NCI-H345 (cell line): ENCODE data around the gene POR.

ENCODE experiments used
- DNase-seq: peaks from one replicate; lab custom pipeline; 2025; lab: John Stamatoyannopoulos, UW

Gene POR

DNA sequence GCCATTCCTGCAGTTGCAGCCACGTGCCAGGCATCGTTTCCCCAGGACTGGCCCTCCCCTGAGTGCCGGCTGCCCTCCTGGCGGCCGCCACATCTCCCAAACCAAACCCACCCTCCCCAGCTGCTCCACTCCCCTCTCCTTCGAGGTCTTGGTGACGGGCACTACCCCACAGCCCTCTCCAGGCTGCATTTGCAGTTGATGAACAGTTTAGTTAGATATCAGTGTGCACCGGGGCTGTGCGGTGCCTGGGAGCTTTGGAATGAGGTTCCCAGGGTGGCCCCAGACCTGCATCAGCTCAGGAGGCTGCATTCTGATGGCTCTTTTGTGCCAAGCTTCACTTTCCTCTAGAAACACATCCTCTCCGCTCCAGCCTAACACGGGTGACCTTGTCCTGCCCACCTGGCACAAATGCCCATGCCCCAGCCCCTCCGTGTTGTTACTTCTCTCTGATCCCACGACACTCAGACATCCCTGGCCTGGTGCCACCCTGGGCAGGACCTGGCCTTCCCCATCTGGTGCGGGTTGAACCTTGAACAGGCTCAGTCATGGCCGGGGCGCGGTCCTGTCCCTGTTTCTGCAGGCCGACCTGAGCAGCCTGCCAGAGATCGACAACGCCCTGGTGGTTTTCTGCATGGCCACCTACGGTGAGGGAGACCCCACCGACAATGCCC, 64.9 kb downstream of the POR start:
- DNase-seq: no peak

DNA sequence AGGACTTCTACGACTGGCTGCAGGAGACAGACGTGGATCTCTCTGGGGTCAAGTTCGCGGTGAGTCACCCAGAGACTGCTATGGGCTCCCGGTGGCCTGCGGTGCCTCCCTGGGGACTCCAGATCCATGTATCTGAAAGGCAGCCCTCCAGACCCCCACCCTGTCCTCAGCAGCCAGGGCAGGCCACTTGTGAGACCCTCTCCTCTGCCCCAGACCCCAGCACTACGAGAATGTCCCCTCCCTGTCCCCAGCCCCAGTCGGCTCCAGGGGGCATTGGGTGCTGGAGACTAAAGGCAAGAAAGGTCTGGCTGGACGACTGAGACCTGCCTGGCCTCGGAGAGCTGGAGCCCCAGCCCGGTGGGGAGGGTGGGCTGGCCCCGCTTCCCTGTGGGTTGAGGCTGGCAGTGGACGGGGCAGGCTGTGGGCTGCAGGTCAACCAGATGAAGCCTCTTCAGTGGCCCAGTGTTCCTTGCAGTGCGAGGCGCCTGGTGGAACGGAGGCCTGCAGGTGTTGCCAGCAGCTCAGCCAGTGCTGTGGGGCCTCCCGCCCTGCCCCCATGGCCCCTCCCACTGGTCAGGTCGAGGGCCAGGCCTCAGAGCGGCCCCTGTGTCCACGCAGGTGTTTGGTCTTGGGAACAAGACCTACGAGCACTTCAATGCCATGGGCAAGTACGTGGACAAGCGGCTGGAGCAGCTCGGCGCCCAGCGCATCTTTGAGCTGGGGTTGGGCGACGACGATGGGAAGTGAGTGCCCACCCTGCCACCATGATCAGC, 65.7 kb downstream of the POR start:
- no peak for DNase-seq

GRCh38 chr7:75981203-75981452, 66.2 kb downstream of the POR start:
- no peak for DNase-seq

DNA sequence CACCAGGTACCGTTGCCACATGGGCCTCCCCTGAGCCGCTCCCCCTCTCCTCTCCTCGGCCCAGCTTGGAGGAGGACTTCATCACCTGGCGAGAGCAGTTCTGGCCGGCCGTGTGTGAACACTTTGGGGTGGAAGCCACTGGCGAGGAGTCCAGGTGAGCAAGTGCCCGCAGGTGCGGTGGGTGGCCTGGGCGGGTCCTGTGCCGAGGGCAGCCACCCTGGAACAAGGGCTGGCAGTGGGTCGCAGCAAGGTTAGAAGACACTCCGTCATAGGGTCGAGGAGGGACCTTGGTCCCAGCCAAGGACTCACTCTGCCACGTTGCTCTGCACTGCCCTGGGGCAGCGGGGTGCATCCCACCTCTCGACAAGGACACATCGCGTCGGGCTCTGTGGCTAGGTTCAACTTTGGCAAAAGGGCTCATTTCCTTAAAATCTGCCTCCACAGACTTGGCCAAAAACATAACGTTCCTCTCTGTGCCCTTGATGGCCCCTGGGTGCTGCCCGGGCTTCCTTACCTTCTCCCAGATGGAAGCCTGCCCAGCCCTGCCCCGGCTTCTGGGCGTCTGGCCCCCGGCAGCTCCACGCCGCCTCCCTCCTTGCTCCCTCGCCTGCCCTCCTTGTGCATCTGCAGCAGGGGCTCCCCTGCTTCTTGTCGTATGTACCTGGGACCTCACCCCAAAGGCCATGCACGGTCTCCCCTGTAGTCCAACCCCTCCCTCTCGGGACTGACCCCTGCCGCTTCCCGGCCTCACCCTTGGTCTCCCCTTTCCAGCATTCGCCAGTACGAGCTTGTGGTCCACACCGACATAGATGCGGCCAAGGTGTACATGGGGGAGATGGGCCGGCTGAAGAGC, 66.7 kb downstream of the POR start:
- no peak for DNase-seq

DNA sequence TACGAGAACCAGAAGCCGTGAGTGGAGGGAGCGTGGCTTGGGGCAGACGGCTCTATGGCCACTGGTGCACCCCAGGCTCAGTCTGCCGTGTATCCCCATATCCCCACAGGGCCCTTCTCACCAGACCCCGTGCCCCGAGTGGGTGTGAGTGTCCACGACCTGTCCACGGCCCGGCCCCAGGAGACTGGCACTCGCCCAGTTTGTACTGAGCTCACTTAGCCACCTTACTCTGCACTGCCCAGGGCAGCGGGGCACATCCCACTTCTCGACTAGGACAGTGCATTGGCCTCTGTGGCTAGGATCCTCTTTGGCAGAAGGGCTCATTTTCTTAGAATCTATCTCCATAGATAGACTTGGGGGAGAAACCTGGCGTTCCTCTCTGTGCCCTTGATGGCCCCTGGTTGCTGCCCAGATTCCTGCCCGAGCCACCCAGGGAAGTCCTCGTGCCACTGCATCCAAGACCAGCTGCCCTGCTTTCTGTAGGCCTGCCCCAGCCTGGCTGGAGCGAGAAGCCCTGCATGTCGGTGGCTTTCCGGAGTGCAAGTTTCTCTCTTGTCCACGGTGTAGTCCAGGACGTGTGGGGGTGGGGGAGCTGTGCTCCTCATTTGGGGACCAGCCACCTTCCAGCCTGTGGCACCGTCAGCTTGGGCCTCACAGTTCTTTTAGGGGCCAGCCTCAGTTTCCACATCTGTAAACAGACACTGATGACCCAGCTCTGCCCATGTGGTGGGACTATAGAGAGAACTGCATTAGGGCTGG, 67.5 kb downstream of the POR start:
- DNase-seq: no peak

DNA sequence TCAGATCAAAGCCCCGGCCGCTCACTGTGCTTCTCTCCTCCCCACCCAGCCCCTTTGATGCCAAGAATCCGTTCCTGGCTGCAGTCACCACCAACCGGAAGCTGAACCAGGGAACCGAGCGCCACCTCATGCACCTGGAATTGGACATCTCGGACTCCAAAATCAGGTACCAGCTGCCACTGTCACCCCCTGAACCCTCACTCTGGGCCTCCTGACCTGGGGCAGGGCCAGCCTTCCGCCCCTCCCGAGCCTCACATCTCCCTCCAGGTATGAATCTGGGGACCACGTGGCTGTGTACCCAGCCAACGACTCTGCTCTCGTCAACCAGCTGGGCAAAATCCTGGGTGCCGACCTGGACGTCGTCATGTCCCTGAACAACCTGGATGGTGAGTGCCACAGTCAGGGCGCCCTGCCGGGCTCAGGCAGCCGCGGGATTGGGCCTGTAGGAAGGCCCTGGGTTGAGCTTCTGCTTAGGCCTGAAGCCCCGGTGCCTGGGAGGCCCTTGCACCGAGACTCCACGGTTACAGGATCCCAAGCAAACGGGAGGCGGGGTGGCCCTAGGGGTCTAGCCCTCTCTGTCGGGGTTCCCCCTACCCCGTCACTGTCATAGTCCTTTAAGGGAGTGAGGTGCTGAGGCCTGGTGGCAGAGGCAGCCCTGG, 68.6 kb downstream of the POR start:
- DNase-seq: no peak

DNA sequence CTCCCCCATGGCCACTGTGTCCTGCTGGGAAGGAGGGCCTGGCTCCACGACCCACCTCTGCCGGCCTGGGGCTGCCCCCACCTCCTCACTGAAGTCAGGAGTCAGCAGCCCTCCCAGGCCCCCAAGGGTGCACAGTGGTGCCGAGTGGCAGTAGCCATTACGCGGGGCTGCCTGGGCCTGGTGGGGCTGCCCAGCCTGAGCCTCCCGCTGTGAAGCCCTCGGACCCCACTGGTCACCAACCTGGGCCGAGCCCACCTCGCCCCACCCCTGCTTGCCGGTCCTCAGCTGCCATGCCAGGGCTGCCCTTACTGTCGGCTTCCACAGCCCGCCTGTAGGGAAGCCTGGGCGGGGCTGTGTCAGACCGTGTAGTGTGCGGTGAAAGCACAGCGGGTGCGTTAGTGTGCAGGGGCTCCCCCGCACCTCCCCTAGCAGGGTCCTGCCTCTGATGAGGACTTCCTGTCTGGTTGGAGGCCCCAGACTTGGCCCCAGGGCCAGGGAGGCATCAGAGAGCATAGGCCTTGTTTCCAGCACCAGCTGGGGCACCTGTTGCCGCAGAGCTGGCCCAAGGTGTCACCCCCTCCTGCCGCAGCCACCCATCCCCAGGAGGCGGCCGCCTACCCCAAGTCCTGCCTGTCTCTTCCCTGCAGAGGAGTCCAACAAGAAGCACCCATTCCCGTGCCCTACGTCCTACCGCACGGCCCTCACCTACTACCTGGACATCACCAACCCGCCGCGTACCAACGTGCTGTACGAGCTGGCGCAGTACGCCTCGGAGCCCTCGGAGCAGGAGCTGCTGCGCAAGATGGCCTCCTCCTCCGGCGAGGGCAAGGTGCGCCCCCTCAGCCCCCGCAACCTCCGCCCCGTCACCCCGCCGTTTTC, 69.4 kb downstream of the POR start:
- DNase-seq: no peak

GRCh38 chr7:75985009-75985517, 70.1 kb downstream of the POR start:
- no peak for DNase-seq

- no peak for DNase-seq
Measured at GRCh38 chr7:75985518-75986146, 70.7 kb downstream of the POR start.

DNA sequence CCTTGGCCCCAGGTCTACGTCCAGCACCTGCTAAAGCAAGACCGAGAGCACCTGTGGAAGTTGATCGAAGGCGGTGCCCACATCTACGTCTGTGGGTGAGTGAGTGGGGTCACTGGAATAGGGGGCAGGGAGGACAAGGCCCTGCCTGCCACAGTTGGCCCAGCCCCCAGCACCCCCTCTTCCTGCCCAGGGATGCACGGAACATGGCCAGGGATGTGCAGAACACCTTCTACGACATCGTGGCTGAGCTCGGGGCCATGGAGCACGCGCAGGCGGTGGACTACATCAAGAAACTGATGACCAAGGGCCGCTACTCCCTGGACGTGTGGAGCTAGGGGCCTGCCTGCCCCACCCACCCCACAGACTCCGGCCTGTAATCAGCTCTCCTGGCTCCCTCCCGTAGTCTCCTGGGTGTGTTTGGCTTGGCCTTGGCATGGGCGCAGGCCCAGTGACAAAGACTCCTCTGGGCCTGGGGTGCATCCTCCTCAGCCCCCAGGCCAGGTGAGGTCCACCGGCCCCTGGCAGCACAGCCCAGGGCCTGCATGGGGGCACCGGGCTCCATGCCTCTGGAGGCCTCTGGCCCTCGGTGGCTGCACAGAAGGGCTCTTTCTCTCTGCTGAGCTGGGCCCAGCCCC, 71.3 kb downstream of the POR start:
- DNase-seq: no peak

DNA sequence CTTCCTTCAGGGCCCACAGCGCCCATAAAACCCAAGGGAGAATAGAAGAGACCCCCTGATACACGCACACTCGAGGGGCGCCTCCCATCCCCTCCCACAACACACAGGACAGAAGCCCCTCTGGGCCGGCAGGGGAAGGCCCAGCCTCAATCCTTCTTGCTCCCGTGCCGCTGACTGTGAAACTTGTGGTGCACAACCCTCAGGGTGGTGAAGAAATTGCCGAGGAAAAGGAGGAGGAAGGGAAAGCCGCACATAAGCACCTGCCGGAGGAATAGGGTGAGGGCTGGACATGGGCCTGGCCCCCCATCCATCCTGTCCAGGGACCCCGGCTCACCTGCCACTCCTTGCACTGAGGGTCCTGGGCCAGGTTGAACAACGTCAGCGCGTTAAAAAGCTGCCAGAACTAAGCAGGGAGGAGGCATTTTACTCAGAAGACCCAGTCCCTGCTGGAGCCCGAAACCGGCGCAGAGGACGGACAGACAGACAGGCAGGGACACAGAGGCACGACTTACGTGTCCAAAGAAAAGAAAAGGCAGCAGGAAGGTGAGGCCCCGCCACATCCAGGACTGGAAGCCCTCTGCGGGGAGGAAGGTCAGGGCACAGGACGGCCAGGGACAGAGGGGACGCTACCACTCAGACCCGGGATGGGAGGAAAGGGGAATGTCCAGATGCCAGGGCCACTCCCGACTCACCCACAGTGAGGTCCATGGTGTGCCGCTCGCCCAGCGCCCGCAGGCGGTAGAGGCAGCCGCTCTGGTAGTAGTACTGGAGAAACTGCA, 72.3 kb downstream of the POR start:
- no peak for DNase-seq

GRCh38 chr7:75987805-75988567, 73.0 kb downstream of the POR start:
- no peak for DNase-seq

DNA sequence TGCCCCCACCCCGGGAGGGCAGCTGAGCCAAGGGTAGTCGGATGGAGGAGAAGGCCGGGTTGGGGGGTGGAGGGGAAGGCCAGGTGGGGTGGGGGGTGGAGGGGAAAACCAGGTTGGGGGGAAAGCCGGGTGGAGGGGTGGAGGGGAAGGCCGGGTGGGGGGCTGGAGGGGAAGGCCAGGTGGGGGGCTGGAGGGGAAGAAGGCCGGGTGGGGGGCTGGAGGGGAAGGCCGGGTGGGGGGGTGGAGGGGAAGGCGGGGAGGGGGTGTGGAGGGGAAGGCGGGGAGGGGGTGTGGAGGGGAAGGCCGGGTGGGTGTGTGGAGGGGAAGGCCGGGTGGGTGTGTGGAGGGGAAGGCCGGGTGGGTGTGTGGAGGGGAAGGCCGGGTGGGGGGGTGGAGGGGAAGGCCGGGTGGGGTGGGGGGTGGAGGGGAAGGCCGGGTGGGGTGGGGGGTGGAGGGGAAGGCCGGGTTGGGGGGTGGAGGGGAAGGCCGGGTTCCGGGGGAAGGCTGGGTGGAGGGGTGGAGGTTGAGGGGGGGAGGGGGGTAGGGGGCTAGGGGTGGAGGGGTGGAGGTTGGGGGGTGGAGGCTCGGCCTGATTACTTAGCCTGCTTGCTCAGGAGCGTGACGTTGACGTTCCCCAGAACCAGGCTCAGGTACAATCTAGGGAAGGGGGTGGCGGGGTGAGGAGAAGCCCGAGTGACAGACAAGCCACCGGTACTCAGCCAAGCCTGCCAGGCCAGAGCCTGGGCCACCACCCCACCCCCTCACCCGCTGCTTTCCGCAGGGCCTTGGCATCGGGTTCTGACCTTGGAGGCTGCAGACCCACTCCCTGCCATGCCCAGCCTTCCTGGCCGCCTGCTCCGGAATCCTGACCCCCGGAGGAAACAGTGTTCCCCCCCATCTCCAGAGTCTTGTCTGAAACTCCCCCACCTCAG, 73.9 kb downstream of the POR start:
- no peak for DNase-seq

DNA sequence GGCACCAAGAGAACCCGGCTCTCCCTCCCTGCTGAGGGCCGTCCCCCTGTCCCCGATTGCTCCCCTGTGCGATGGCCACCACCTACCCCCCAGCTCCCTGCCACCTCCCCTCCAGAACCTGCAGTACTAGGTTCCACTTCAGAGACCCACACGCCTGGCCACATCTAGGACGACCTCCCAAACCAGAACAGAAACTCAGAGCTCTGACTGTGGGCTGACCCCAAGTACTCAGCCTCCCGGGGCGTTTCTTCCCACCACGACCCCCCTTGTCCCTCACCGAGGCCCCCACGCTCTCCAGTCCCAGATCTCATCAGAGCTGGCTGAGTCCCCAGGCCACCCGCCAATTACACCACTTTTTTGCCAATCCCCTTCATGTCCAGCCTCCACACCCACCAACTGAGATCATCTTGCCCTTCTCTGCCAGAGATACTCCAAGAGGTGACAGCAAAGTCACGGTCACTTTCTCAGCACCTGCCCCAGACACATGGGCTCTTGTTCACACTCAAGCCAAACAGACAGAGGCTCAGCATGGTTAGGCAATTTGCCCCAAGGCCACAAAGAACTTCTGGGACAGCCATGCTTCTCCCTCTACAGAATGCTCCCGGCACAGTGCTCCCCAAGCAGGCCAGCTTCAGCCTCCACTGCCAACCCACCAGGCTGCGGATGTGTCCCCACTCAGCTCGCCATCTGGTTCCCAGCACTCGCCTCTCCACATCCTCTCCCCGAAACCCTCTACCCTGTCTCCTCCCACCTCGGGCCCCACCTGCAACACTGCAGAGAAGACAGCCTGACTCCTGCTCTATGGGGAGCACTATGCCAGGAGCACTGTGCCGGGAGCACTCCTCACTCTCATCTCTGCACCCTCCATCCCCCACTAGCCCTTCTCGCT, 74.8 kb downstream of the POR start:
- DNase-seq: no peak

DNA sequence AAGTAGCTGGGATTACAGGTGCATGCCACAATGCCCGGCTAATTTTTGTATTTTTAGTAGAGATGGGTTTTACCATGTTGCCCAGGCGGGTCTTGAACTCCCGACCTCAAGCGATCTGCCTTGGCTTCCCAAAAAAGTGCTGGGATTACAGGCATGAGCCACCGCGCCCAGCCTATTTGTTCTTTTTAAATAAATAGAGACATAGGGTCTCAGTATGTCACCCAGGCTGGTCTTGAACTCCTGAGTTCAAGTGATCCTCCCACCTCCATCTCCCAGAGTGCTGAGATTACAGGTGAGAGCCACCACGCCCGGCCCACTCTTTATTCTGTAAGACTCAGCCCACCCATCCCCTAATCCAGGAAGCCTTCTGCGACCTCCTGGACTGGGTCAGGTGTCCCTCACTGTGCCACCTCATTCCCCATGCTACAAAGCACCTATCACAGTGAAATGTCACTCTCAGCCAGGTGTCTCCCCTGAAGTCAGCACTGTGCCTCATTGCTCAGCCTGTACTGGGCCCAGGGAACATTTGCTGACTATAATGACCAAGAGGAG, 76.7 kb downstream of the POR start:
- DNase-seq: no peak
